SK-N-MC (cell line): Measurements from ENCODE around the gene AGAP3.

Experiments
- EZH2 ChIP-seq: fragments of 200-600 bp; sonication (generic); IDR thresholded peaks from one replicate; pipeline ENCODE4 v1.6.1; 2017; ENCODE audit warnings: antibody characterized with exemption
- FOXP2 ChIP-seq: optimal IDR thresholded peaks from 2 replicates; pipeline ENCODE3; 2011; ENCODE audit warnings: mild to moderate bottlenecking, moderate library complexity; ENCODE audit not compliant: insufficient read depth; ENCODE audit errors: extremely low read length, control extremely low read depth
- POLR2AphosphoS5 ChIP-seq: IDR thresholded peaks from 2 replicates; pipeline ENCODE4 v1.6.1; 2012; ENCODE audit warnings: mild to moderate bottlenecking, low read depth, low read length, borderline replicate concordance

- no peak for TF ChIP-seq POLR2AphosphoS5
- TF ChIP-seq EZH2: no peak
- TF ChIP-seq FOXP2: no peak
Observed at GRCh38 chr7:151039850-151040548, 46.3 kb upstream of the AGAP3 start.
